MCF 10A (cell line): Measurements from ENCODE around the gene KIFC3. TPM values are rescaled to one million over a fixed set of nuclear protein-coding genes. Genes with fewer than 3 reads are reported as not detected.

Experiments used
- BruUV-seq: library from RNA; stranded (reverse); fragments of 400-500 nt; replicated peaks from 2 replicates; lab custom pipeline; 2021; lab: Mats Ljungman, UMichigan
- CTCF ChIA-PET: fragments of 300-600 bp; sonication (Branson Sonifier 250); formaldehyde crosslinking; extraction: SDS; loops from one replicate; lab custom pipeline; 2021; ENCODE audit warnings: antibody characterized with exemption, inconsistent platforms; lab: Yijun Ruan, JAX
- POLR2A ChIA-PET: fragments of 300-600, 350-650 bp; sonication (Branson Sonifier 250); formaldehyde crosslinking; extraction: SDS; loops from one replicate; lab custom pipeline; 2020; ENCODE audit warnings: antibody characterized with exemption, inconsistent platforms; lab: Yijun Ruan, JAX
- DNase-seq: peaks from one replicate; pipeline ENCODE4 v3.0.0-alpha.2; 2018; ENCODE audit not compliant: unreplicated experiment
- H3K27ac Mint-ChIP-seq: one replicate; pipeline ENCODE4 v1.8.0; 2022; ENCODE audit warnings: mild to moderate bottlenecking, low read depth, mixed read lengths; ENCODE audit not compliant: unreplicated experiment
- H3K27me3 Mint-ChIP-seq: one replicate; pipeline ENCODE4 v1.8.0; 2022; ENCODE audit warnings: mixed read lengths; ENCODE audit not compliant: insufficient read depth, unreplicated experiment
- H3K36me3 Mint-ChIP-seq: one replicate; pipeline ENCODE4 v1.8.0; 2022; ENCODE audit warnings: mild to moderate bottlenecking, moderate library complexity, mixed read lengths; ENCODE audit not compliant: insufficient read depth, unreplicated experiment
- H3K4me1 Mint-ChIP-seq: one replicate; pipeline ENCODE4 v1.8.0; 2022; ENCODE audit warnings: mixed read lengths; ENCODE audit not compliant: insufficient read depth, unreplicated experiment
- H3K4me3 Mint-ChIP-seq: one replicate; pipeline ENCODE4 v1.8.0; 2022; ENCODE audit warnings: mild to moderate bottlenecking, moderate library complexity, mixed read lengths; ENCODE audit not compliant: unreplicated experiment
- H3K9me3 Mint-ChIP-seq: one replicate; pipeline ENCODE4 v1.8.0; 2022; ENCODE audit warnings: mixed read lengths; ENCODE audit not compliant: unreplicated experiment
- intact Hi-C: fragments of 100-400 bp; cut with micrococcal nuclease; formaldehyde crosslinking; loops from 2 replicates; pipeline ENCODE4 v1.14.1; 2022
- total RNA-seq: library from RNA; stranded (reverse); gene quantifications from 2 replicates; pipeline ENCODE4 v1.2.3, GENCODE V29; 2022
- TF ChIP-seq, protein P1 (sequence below): fragments of 200-600 bp; IDR thresholded peaks from one replicate; pipeline ENCODE4 v1.8.0; 2022; ENCODE audit warnings: antibody characterized with exemption, mild to moderate bottlenecking; ENCODE audit not compliant: unreplicated experiment

KIFC3 gene
- total RNA-seq, 1 experiment from 2014 or later, result 120 TPM

DNA sequence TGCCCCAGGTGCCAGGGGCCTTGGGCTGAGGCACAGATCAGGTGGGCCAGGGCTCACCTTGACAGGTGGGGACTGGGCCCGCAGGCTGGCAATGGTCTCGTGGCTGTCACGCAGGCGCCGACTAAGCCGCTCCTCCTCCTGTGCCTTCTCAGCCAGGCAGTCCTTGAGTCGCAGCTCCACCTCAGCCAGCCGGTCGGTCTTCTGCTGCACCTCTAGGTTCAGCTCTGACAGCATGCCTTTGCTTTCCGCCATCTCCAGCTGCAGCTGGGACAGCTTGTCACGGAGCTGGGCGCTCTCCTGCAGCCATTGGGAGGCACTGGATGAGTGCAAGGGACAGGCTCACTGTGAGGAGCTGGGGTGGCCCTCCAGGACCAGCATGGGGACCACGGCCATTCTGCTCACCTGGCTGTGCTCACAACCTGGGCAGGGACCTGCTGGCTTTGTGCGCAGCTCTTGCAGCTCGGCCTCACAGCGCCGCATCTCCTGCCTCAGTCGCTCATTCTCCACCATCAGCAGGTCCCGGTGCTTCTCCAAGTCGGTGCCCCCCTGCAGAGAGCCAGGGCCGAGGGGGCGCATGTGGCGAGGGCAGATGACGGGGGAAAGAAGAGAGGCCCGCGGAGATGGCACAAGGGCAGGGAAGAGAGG is 31.0 kb downstream of the KIFC3 start:
- no peak overlapping the region for H3K4me3 Mint-ChIP-seq
- H3K27me3 Mint-ChIP-seq, result no peaks in the 10 kb centered on the region
- peaks cover 51% of the 10 kb centered on the region for H3K36me3 Mint-ChIP-seq
- ChIA-PET CTCF (interaction anchor here (0.8 to 2.2 kb wide), 3 partner anchors 14 to 92 kb away, joined by 3 to 5 read pairs (median 4); no protein-coding TSS in a partner anchor), POLR2A (no interaction called here)
- BruUV-seq, result no TSS peak
- DNase-seq, result no peak
- no peak overlapping the region for H3K27ac Mint-ChIP-seq
- H3K4me1 Mint-ChIP-seq, result no peaks in the 10 kb centered on the region
- intact Hi-C loops, result no loop called here
- H3K9me3 Mint-ChIP-seq, result no peaks in the 10 kb centered on the region
- TF ChIP-seq, protein P1, sequence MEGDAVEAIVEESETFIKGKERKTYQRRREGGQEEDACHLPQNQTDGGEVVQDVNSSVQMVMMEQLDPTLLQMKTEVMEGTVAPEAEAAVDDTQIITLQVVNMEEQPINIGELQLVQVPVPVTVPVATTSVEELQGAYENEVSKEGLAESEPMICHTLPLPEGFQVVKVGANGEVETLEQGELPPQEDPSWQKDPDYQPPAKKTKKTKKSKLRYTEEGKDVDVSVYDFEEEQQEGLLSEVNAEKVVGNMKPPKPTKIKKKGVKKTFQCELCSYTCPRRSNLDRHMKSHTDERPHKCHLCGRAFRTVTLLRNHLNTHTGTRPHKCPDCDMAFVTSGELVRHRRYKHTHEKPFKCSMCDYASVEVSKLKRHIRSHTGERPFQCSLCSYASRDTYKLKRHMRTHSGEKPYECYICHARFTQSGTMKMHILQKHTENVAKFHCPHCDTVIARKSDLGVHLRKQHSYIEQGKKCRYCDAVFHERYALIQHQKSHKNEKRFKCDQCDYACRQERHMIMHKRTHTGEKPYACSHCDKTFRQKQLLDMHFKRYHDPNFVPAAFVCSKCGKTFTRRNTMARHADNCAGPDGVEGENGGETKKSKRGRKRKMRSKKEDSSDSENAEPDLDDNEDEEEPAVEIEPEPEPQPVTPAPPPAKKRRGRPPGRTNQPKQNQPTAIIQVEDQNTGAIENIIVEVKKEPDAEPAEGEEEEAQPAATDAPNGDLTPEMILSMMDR, result no peak

DNA sequence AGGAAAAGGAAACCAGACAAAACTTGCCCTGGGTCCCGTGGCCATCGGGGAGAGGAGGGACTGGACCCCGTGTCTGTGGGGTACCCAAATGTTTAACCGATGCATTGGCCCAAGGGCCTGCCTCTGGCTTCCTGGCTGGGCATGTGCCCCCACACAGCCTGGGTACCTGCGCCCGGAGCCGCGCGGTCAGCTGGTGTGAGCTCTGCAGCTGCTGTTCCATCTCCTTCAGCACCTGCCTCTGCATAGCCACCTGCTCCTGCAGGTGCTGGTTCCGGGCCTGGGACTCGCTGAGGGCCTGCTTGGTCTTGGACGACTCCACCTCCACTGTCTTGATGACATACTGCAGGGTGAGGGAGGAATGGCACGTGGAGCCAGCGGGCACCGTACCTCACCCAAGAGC is 31.9 kb downstream of the KIFC3 start:
- Mint-ChIP-seq H3K36me3 (peaks cover 47% of the 10 kb centered on the region), H3K4me1 (no peaks in the 10 kb centered on the region), H3K27ac (no peak overlapping the region), H3K27me3 (no peaks in the 10 kb centered on the region), H3K4me3 (no peak overlapping the region), H3K9me3 (no peaks in the 10 kb centered on the region)
- intact Hi-C loops, result no loop called here
- no TSS peak for BruUV-seq
- CTCF ChIA-PET, result interaction anchor here (0.6 to 2.2 kb wide), 3 partner anchors 13 to 706 kb away, joined by 4 to 5 read pairs (median 4); no protein-coding TSS in a partner anchor
- TF ChIP-seq, protein P1, result no peak
- no peak for DNase-seq
- POLR2A ChIA-PET, result interaction anchor here (1.9 kb wide), 1 partner anchor 12 kb away, joined by 6 read pairs; no protein-coding TSS in a partner anchor

DNA sequence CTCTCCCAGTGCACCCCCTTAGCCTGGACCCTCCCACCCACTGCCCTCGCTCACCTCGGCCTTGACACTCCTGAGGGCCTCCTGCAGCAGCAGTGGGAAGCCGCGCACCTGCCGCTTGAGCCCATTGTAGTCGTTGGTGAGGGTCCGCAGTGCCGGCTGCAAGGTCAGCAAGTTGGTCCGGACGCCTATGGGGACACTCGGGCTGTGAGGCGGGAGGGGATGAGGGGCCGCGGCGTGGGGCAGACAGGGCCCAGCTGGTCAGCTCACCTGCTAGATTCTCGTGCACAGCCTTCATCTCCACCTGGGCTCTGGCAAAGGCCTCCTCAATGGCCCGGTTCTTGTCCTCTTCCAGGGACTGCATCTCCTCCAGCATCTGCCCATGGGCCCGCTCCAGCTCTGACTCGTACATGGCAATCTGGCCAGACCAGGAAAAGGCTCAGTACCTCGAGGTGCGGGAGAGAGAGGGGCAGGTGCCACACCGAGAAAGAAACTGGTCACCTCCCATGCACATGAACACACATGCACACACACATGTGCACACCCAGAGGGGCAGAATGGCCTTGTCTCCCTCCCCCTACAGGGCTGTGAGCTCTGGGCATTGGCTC is 32.6 kb downstream of the KIFC3 start:
- intact Hi-C loops, result no loop called here
- TF ChIP-seq, protein P1, result no peak
- Mint-ChIP-seq H3K36me3 (peaks cover 48% of the 10 kb centered on the region), H3K4me3 (no peak overlapping the region), H3K27me3 (no peaks in the 10 kb centered on the region), H3K27ac (no peak overlapping the region), H3K9me3 (no peaks in the 10 kb centered on the region), H3K4me1 (peaks cover 2% of the 10 kb centered on the region)
- no TSS peak for BruUV-seq
- no peak for DNase-seq
- CTCF ChIA-PET, result interaction anchor here (0.6 to 2.2 kb wide), 3 partner anchors 12 to 707 kb away, joined by 4 to 6 read pairs (median 5); no protein-coding TSS in a partner anchor
- POLR2A ChIA-PET, result interaction anchor here (1.9 kb wide), 1 partner anchor 12 kb away, joined by 6 read pairs; no protein-coding TSS in a partner anchor

DNA sequence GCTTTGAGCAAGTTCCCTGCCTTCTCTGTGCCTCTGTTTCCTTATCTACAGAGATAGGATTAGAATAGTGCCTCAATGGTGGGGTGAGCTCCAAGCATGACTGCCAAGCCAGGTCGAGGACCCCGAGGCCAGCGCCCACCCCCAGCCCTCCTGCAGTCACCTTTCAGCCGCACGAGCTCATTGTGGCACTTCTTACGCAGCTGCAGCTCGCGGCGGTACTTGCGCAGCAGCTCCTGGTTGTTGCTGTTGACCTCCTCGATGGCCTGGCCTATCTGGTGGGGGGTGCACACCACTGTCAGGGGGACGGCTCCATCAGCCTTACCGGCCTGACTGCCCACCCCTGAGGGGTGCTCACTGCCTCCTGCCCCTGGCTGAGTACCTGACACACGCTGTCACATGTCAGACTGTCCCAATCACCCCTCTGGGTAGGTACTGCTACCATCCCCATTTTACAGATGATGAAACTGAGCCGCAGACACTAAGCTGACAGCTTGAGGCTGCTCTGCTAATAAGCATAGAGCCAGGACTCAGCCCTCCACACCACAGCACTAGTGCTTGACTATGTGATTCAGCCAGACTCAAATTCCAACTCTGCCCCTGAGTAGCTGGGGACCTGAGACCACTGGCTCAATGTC is 35.5 kb downstream of the KIFC3 start:
- Mint-ChIP-seq H3K4me3 (no peak overlapping the region), H3K9me3 (no peaks in the 10 kb centered on the region), H3K27me3 (no peaks in the 10 kb centered on the region), H3K27ac (no peak overlapping the region), H3K4me1 (peaks cover 10% of the 10 kb centered on the region), H3K36me3 (peaks cover 38% of the 10 kb centered on the region)
- ChIA-PET POLR2A (interaction anchor here (0.8 kb wide), 1 partner anchor 41 kb away, joined by 4 read pairs; no protein-coding TSS in a partner anchor), CTCF (interaction anchor here (0.6 to 3.0 kb wide), 9 partner anchors 10 to 240 kb away, joined by 3 to 22 read pairs (median 3); no protein-coding TSS in a partner anchor)
- TF ChIP-seq, protein P1, result no peak
- no peak for DNase-seq
- intact Hi-C loops, result no loop called here
- BruUV-seq, result no TSS peak
